HEK293 (cell line): ENCODE data around the gene LGALSL.

Experiments
- CTCF ChIA-PET: fragments of 350-600 bp; formaldehyde crosslinking; extraction: SDS; loops from one replicate; lab custom pipeline; 2021; ENCODE audit warnings: antibody characterized with exemption; lab: Yijun Ruan, JAX
- POLR2A ChIA-PET: fragments of 300-600 bp; formaldehyde crosslinking; extraction: SDS; loops from one replicate; lab custom pipeline; 2020; ENCODE audit warnings: antibody characterized with exemption, inconsistent platforms; lab: Yijun Ruan, JAX
- H3K27ac ChIP-seq: fragments of 200-500 bp; sonication (Bioruptor generic); 2 replicates; pipeline ENCODE4 v1.5.1; 2014; ENCODE audit warnings: low read depth, low read length, control low read depth, inconsistent platforms; ENCODE audit errors: extremely low read depth
- H3K36me3 ChIP-seq, 2 experiments: fragments of 200-500 bp in 1 of 2; sonication (Bioruptor generic) in 1 of 2; 1 replicate in 1 of 2; 2 replicates in 1 of 2; pipeline ENCODE4 v1.5.1; 2014 to 2017; ENCODE audit warnings: inconsistent platforms in 2 of 2, low read length in 2 of 2; ENCODE audit not compliant: control insufficient read depth in 2 of 2, insufficient read depth in 1 of 2
- H3K4me1 ChIP-seq: fragments of 200-500 bp; sonication (Bioruptor generic); 2 replicates; pipeline ENCODE4 v1.5.1; 2014; ENCODE audit warnings: mild to moderate bottlenecking, low read length, inconsistent platforms; ENCODE audit not compliant: control insufficient read depth, insufficient read depth
- H3K4me3 ChIP-seq: 2 replicates; pipeline ENCODE4 v1.5.1; 2011; ENCODE audit warnings: low read depth, mild to moderate bottlenecking, control low read depth, low read length, moderate library complexity
- H3K9me3 ChIP-seq: fragments of 200-500 bp; sonication (Bioruptor generic); 2 replicates; pipeline ENCODE4 v1.5.1; 2014; ENCODE audit warnings: low read depth, low read length, inconsistent platforms; ENCODE audit not compliant: control insufficient read depth, insufficient read depth
- FEZF1 ChIP-seq: fragments of 450-650 bp; formaldehyde crosslinking; IDR thresholded peaks from 2 replicates; pipeline ENCODE4 v1.5.1; 2016; ENCODE audit warnings: missing biosample characterization, missing genetic modification characterization
- GLI4 ChIP-seq: fragments of 450-650 bp; formaldehyde crosslinking; IDR thresholded peaks from 2 replicates; pipeline ENCODE4 v1.5.1; 2016; ENCODE audit warnings: missing biosample characterization, missing genetic modification characterization
- WT1 ChIP-seq: fragments of 450-650 bp; formaldehyde crosslinking; IDR thresholded peaks from 2 replicates; pipeline ENCODE4 v1.5.1; 2016; ENCODE audit warnings: missing biosample characterization, missing genetic modification characterization
- ZBTB20 ChIP-seq: fragments of 450-650 bp; formaldehyde crosslinking; IDR thresholded peaks from 2 replicates; pipeline ENCODE4 v1.5.1; 2016; ENCODE audit warnings: missing biosample characterization, missing genetic modification characterization
- ZIC2 ChIP-seq: fragments of 450-650 bp; formaldehyde crosslinking; IDR thresholded peaks from 2 replicates; pipeline ENCODE4 v1.5.1; 2016; ENCODE audit warnings: missing biosample characterization, missing genetic modification characterization
- ZNF146 ChIP-seq: fragments of 450-650 bp; formaldehyde crosslinking; IDR thresholded peaks from 2 replicates; pipeline ENCODE4 v1.5.1; 2016; ENCODE audit warnings: missing biosample characterization, missing genetic modification characterization
- ZNF202 ChIP-seq: fragments of 450-650 bp; formaldehyde crosslinking; IDR thresholded peaks from 2 replicates; pipeline ENCODE4 v1.5.1; 2016; ENCODE audit warnings: missing biosample characterization, missing genetic modification characterization, borderline replicate concordance
- ZNF23 ChIP-seq: fragments of 450-650 bp; formaldehyde crosslinking; IDR thresholded peaks from 2 replicates; pipeline ENCODE4 v1.5.1; 2016; ENCODE audit warnings: missing biosample characterization, missing genetic modification characterization, borderline replicate concordance
- ZNF404 ChIP-seq: fragments of 450-650 bp; formaldehyde crosslinking; IDR thresholded peaks from 2 replicates; pipeline ENCODE4 v1.5.1; 2017; ENCODE audit warnings: missing biosample characterization, missing genetic modification characterization
- ZNF513 ChIP-seq: fragments of 450-650 bp; IDR thresholded peaks from 2 replicates; pipeline ENCODE4 v1.5.1; 2018; ENCODE audit warnings: missing biosample characterization, missing genetic modification characterization
- ZNF544 ChIP-seq: fragments of 450-650 bp; formaldehyde crosslinking; IDR thresholded peaks from 2 replicates; pipeline ENCODE4 v1.5.0; 2017; ENCODE audit warnings: missing biosample characterization, missing genetic modification characterization
- ZNF549 ChIP-seq: fragments of 450-650 bp; IDR thresholded peaks from 2 replicates; pipeline ENCODE4 v1.5.1; 2018; ENCODE audit warnings: missing biosample characterization, missing genetic modification characterization, mild to moderate bottlenecking, inconsistent platforms, moderate library complexity
- ZNF610 ChIP-seq: fragments of 450-650 bp; formaldehyde crosslinking; IDR thresholded peaks from 2 replicates; pipeline ENCODE4 v1.5.1; 2016; ENCODE audit warnings: missing biosample characterization, missing genetic modification characterization, borderline replicate concordance
- ZNF624 ChIP-seq: fragments of 450-650 bp; formaldehyde crosslinking; IDR thresholded peaks from 2 replicates; pipeline ENCODE4 v1.5.1; 2017; ENCODE audit warnings: missing biosample characterization, missing genetic modification characterization
- ZNF837 ChIP-seq: fragments of 450-650 bp; formaldehyde crosslinking; IDR thresholded peaks from 2 replicates; pipeline ENCODE4 v1.5.1; 2016; ENCODE audit warnings: missing biosample characterization, missing genetic modification characterization
- ZSCAN16 ChIP-seq: fragments of 450-650 bp; formaldehyde crosslinking; IDR thresholded peaks from 2 replicates; pipeline ENCODE4 v1.5.1; 2016; ENCODE audit warnings: missing biosample characterization, missing genetic modification characterization

The LGALSL gene

GRCh38 chr2:64420677-64421076, 33.3 kb upstream of the LGALSL start:
- no peaks in the 10 kb centered on the region for H3K4me1 ChIP-seq
- no peak overlapping the region for H3K4me3 ChIP-seq
- no peak overlapping the region for H3K27ac ChIP-seq
- POLR2A ChIA-PET, result no interaction called here
- H3K9me3 ChIP-seq, result no peaks in the 10 kb centered on the region
- H3K36me3 ChIP-seq, result no peaks in the 10 kb centered on the region
- CTCF ChIA-PET, result no interaction called here
- TF ChIP-seq ZNF624 (tag by site-specific recombination), result no peak
- TF ChIP-seq ZNF544 (tag by site-specific recombination), result no peak
- TF ChIP-seq ZNF23, result no peak

- ChIA-PET POLR2A (no interaction called here), CTCF (interaction anchor here (0.6 kb wide), 1 partner anchor 95 kb away, joined by 6 read pairs; no protein-coding TSS in a partner anchor)
- no peak for TF ChIP-seq WT1 (tag by site-specific recombination)
- TF ChIP-seq ZNF404 (tag by site-specific recombination), result no peak
- no peak for TF ChIP-seq ZNF146
- TF ChIP-seq ZSCAN16, result no peak
- TF ChIP-seq ZNF513, result no peak
- TF ChIP-seq ZNF544 (tag by site-specific recombination), result no peak
- no peak for TF ChIP-seq ZBTB20 (tag by site-specific recombination)
- TF ChIP-seq ZNF837, result no peak
- TF ChIP-seq FEZF1 (tag by site-specific recombination), result no peak
- Histone ChIP-seq H3K27ac (no peak overlapping the region), H3K4me3 (no peak overlapping the region), H3K9me3 (no peaks in the 10 kb centered on the region), H3K4me1 (peaks cover under 1% of the 10 kb centered on the region; the same call in 1 of the 2 replicates), H3K36me3 (no peaks in the 10 kb centered on the region)
Observed at GRCh38 chr2:64421201-64421600, 32.8 kb upstream of the LGALSL start.

GRCh38 chr2:64422466-64422865, 31.5 kb upstream of the LGALSL start:
- no peak for TF ChIP-seq ZNF202 (tag by site-specific recombination)
- 0 out of 2 replicates have a peak, but pooled peaks have one; percentile 16 for TF ChIP-seq ZIC2
- Histone ChIP-seq H3K4me1 (peaks cover 7% of the 10 kb centered on the region; the same call in 1 of the 2 replicates), H3K4me3 (no peak overlapping the region), H3K27ac (no peak overlapping the region), H3K9me3 (no peaks in the 10 kb centered on the region), H3K36me3 (no peaks in the 10 kb centered on the region)
- CTCF ChIA-PET, result no interaction called here
- POLR2A ChIA-PET, result no interaction called here

- no peak for TF ChIP-seq ZNF610 (tag by site-specific recombination)
- TF ChIP-seq ZNF549 (tag by site-specific recombination), result no peak
- no peak for TF ChIP-seq FEZF1 (tag by site-specific recombination)
- TF ChIP-seq GLI4 (tag by site-specific recombination), result no peak
- no peak for TF ChIP-seq ZNF624 (tag by site-specific recombination)
Observed at GRCh38 chr2:64423303-64423702, 30.7 kb upstream of the LGALSL start.

More at GRCh38 chr2:64423303-64423702, 30.7 kb upstream of the LGALSL start:
- no peak overlapping the region for H3K27ac ChIP-seq
- no peaks in the 10 kb centered on the region for H3K9me3 ChIP-seq
- ChIA-PET CTCF (interaction anchor here (0.6 kb wide), 1 partner anchor 29 kb away, joined by 3 read pairs; no protein-coding TSS in a partner anchor), POLR2A (no interaction called here)
- no peak overlapping the region for H3K4me3 ChIP-seq
- H3K4me1 ChIP-seq, result peaks cover 7% of the 10 kb centered on the region; the same call in 1 of the 2 replicates
- H3K36me3 ChIP-seq, result no peaks in the 10 kb centered on the region
